Skin epidermis (tissue), 12 donors: ENCODE results near the gene TEPSIN.
A peak's percentile ranks its signal among the peaks of the same experiment; 100 is the strongest.
"Not testable (repeated sequence)": the region's sequence is repeated elsewhere in the genome, so short reads cannot be mapped to it uniquely, and the experiment has no call there.

ENCODE experiments used
- H3K27ac ChIP-seq, 21 experiments: fragments of 200-600 bp; sonication (generic) in 11 of 21; one replicate each; pipeline ENCODE4 v1.5.0; 2020; ENCODE audit warnings: mild to moderate bottlenecking in 3 of 21, inconsistent platforms in 2 of 21, moderate library complexity in 2 of 21
- H3K4me3 ChIP-seq, 7 experiments: fragments of 200-600 bp; sonication (generic) in 2 of 7; one replicate each; pipeline ENCODE4 v1.5.0; 2020; ENCODE audit warnings: inconsistent platforms in 2 of 7, mild to moderate bottlenecking in 2 of 7, moderate library complexity in 1 of 7

Gene TEPSIN

GRCh38 chr17:81227630-81228029 lies 11.2 kb downstream of the TEPSIN start:
- not testable (repeated sequence) for H3K27ac ChIP-seq, H3K4me3 ChIP-seq

- Histone ChIP-seq H3K27ac (peak overlapping the region in 9 of 21 experiments; percentile 17 to 74 (median 59)), H3K4me3 (peak overlapping the region; percentile 12 to 87 (median 81))
These were observed 15.1 kb downstream of the TEPSIN start for GRCh38 chr17:81223762-81224130.

- H3K4me3 ChIP-seq: peak within 1 kb of the TSS; percentile 73 to 87 (median 81)
- H3K27ac ChIP-seq: peak within 1 kb of the TSS in 20 of 21 experiments; percentile 3 to 86 (median 64)
These were observed 15.7 kb downstream of the TEPSIN start, which contains the start of gene CEP131 for GRCh38 chr17:81222906-81223761. Gene CEP131, minus strand, starts transcription at chr17:81222965. Its CDS starts 2,909 bp downstream, at chr17:81220056.

GRCh38 chr17:81222620-81222905 lies 16.3 kb downstream of the TEPSIN start:
- Histone ChIP-seq H3K27ac (peak overlapping the region in 19 of 21 experiments; percentile 7 to 86 (median 63)), H3K4me3 (peak overlapping the region; percentile 73 to 87 (median 81))

- Histone ChIP-seq H3K27ac (peak overlapping the region in 19 of 21 experiments; percentile 7 to 86 (median 63)), H3K4me3 (peak overlapping the region; percentile 73 to 87 (median 81))
These were observed 16.8 kb downstream of the TEPSIN start for GRCh38 chr17:81221842-81222619.

- peak overlapping the region in 1 of 7 experiments; percentile 87 for H3K4me3 ChIP-seq
- H3K27ac ChIP-seq: no peak overlapping the region
These were observed 17.4 kb downstream of the TEPSIN start for GRCh38 chr17:81221371-81221841.

- Histone ChIP-seq H3K27ac (no peak overlapping the region), H3K4me3 (no peak overlapping the region)
These were observed 19.2 kb downstream of the TEPSIN start for GRCh38 chr17:81219476-81220180.

- Histone ChIP-seq H3K27ac (no peak overlapping the region), H3K4me3 (no peak overlapping the region)
These were observed 19.9 kb downstream of the TEPSIN start for GRCh38 chr17:81218991-81219390.

GRCh38 chr17:81218459-81218858 lies 20.4 kb downstream of the TEPSIN start:
- H3K4me3 ChIP-seq: no peak overlapping the region
- no peak overlapping the region for H3K27ac ChIP-seq

GRCh38 chr17:81217491-81217890 lies 21.4 kb downstream of the TEPSIN start:
- no peak overlapping the region for H3K27ac ChIP-seq
- H3K4me3 ChIP-seq: no peak overlapping the region

- H3K4me3 ChIP-seq: no peak overlapping the region
- no peak overlapping the region for H3K27ac ChIP-seq
These were observed 24.9 kb downstream of the TEPSIN start for GRCh38 chr17:81213978-81214377.

- no peak overlapping the region for H3K27ac ChIP-seq
These were observed 26.5 kb downstream of the TEPSIN start for GRCh38 chr17:81212365-81212764.

GRCh38 chr17:81210868-81211267 lies 28.0 kb downstream of the TEPSIN start:
- H3K4me3 ChIP-seq: no peak overlapping the region
- no peak overlapping the region for H3K27ac ChIP-seq

More at GRCh38 chr17:81212365-81212764, 26.5 kb downstream of the TEPSIN start:
- H3K4me3 ChIP-seq: no peak overlapping the region

GRCh38 chr17:81210466-81210865 lies 28.4 kb downstream of the TEPSIN start:
- no peak overlapping the region for H3K4me3 ChIP-seq
- no peak overlapping the region for H3K27ac ChIP-seq

- no peak overlapping the region for H3K27ac ChIP-seq
- no peak overlapping the region for H3K4me3 ChIP-seq
These were observed 29.7 kb downstream of the TEPSIN start for GRCh38 chr17:81209141-81209540.

GRCh38 chr17:81208651-81209050 lies 30.2 kb downstream of the TEPSIN start:
- H3K27ac ChIP-seq: no peak overlapping the region
- H3K4me3 ChIP-seq: no peak overlapping the region

- H3K27ac ChIP-seq: no peak overlapping the region
These were observed 31.0 kb downstream of the TEPSIN start for GRCh38 chr17:81207610-81208581.

GRCh38 chr17:81206657-81207056 lies 32.2 kb downstream of the TEPSIN start:
- Histone ChIP-seq H3K27ac (no peak overlapping the region), H3K4me3 (no peak overlapping the region)

More at GRCh38 chr17:81207610-81208581, 31.0 kb downstream of the TEPSIN start:
- H3K4me3 ChIP-seq: no peak overlapping the region

GRCh38 chr17:81206166-81206565 lies 32.7 kb downstream of the TEPSIN start:
- H3K4me3 ChIP-seq: no peak overlapping the region
- H3K27ac ChIP-seq: no peak overlapping the region
